Measurements from ENCODE around the gene CHN1.

CHN1 gene

GRCh38 chr2:174949988-174950687 is 55.0 kb downstream of the CHN1 start:
- TF ChIP-seq, protein P1, sequence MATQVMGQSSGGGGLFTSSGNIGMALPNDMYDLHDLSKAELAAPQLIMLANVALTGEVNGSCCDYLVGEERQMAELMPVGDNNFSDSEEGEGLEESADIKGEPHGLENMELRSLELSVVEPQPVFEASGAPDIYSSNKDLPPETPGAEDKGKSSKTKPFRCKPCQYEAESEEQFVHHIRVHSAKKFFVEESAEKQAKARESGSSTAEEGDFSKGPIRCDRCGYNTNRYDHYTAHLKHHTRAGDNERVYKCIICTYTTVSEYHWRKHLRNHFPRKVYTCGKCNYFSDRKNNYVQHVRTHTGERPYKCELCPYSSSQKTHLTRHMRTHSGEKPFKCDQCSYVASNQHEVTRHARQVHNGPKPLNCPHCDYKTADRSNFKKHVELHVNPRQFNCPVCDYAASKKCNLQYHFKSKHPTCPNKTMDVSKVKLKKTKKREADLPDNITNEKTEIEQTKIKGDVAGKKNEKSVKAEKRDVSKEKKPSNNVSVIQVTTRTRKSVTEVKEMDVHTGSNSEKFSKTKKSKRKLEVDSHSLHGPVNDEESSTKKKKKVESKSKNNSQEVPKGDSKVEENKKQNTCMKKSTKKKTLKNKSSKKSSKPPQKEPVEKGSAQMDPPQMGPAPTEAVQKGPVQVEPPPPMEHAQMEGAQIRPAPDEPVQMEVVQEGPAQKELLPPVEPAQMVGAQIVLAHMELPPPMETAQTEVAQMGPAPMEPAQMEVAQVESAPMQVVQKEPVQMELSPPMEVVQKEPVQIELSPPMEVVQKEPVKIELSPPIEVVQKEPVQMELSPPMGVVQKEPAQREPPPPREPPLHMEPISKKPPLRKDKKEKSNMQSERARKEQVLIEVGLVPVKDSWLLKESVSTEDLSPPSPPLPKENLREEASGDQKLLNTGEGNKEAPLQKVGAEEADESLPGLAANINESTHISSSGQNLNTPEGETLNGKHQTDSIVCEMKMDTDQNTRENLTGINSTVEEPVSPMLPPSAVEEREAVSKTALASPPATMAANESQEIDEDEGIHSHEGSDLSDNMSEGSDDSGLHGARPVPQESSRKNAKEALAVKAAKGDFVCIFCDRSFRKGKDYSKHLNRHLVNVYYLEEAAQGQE (IDR thresholded peaks at IDR 0.05; ENCODE audit: insufficient read depth in 1 of 2, low read depth in 2 of 2, low read length in 2 of 2) = no peak
- TF ChIP-seq SIN3A (IDR thresholded peaks at IDR 0.05; ENCODE audit: borderline replicate concordance, insufficient read depth, low read length) (no peak), TAF1 (IDR thresholded peaks at IDR 0.05; ENCODE audit: borderline replicate concordance, insufficient read depth, low read length) (no peak), POLR2AphosphoS5 (IDR thresholded peaks at IDR 0.05; ENCODE audit: low read depth, low read length) (no peak), FOXP2 (optimal IDR thresholded peaks at IDR 0.05; ENCODE audit: borderline replicate concordance, extremely low read depth, extremely low read length, insufficient read depth) (no peak)

GRCh38 chr2:174945601-174946260 is 59.5 kb downstream of the CHN1 start:
- TF ChIP-seq POLR2AphosphoS5 (IDR thresholded peaks at IDR 0.05; ENCODE audit: low read depth, low read length) (no peak), FOXP2 (optimal IDR thresholded peaks at IDR 0.05; ENCODE audit: borderline replicate concordance, extremely low read depth, extremely low read length, insufficient read depth) (no peak), TAF1 (IDR thresholded peaks at IDR 0.05; ENCODE audit: borderline replicate concordance, insufficient read depth, low read length) (no peak), SIN3A (IDR thresholded peaks at IDR 0.05; ENCODE audit: borderline replicate concordance, insufficient read depth, low read length) (no peak)
- TF ChIP-seq, protein P1 (IDR thresholded peaks at IDR 0.05; ENCODE audit: insufficient read depth in 1 of 2, low read depth in 2 of 2, low read length in 2 of 2) = no peak

- TF ChIP-seq POLR2AphosphoS5 (IDR thresholded peaks at IDR 0.05; ENCODE audit: low read depth, low read length) = no peak
- TF ChIP-seq, protein P1 (IDR thresholded peaks at IDR 0.05; ENCODE audit: insufficient read depth in 1 of 2, low read depth in 2 of 2, low read length in 2 of 2) = no peak
- no peak for TF ChIP-seq SIN3A (IDR thresholded peaks at IDR 0.05; ENCODE audit: borderline replicate concordance, insufficient read depth, low read length)
- no peak for TF ChIP-seq TAF1 (IDR thresholded peaks at IDR 0.05; ENCODE audit: borderline replicate concordance, insufficient read depth, low read length)
- TF ChIP-seq FOXP2 (optimal IDR thresholded peaks at IDR 0.05; ENCODE audit: borderline replicate concordance, extremely low read depth, extremely low read length, insufficient read depth) = no peak
These were observed 66.1 kb downstream of the CHN1 start for GRCh38 chr2:174939046-174939445.

DNA sequence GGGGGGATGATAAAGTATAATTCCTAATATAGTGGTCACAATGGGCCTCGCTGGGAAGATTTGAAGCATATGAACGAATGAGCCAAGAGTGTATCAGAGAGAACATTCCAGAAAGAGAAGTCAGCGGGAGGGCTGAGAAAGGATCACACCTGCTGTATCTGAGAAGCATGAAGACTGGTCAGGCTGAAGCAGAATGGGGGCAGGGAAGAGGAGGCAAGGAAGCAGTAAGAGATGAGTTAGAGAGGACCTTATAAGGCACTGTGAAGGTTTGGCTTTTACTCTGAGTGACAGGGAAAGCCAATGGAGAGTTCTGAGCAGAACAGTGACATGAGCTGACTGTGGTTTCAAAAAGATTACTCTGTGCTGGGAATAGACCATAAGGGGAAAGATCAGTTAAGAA is 73.5 kb downstream of the CHN1 start:
- TF ChIP-seq, protein P1 (IDR thresholded peaks at IDR 0.05; ENCODE audit: insufficient read depth in 1 of 2, low read depth in 2 of 2, low read length in 2 of 2) = no peak
- no peak for TF ChIP-seq POLR2AphosphoS5 (IDR thresholded peaks at IDR 0.05; ENCODE audit: low read depth, low read length)
- TF ChIP-seq SIN3A (IDR thresholded peaks at IDR 0.05; ENCODE audit: borderline replicate concordance, insufficient read depth, low read length) = no peak
- no peak for TF ChIP-seq TAF1 (IDR thresholded peaks at IDR 0.05; ENCODE audit: borderline replicate concordance, insufficient read depth, low read length)
- TF ChIP-seq FOXP2 (optimal IDR thresholded peaks at IDR 0.05; ENCODE audit: borderline replicate concordance, extremely low read depth, extremely low read length, insufficient read depth) = no peak
